Astrocyte (in vitro differentiated cells and primary cell): ENCODE measurements around the gene USP25. TPM values are rescaled to one million over a fixed set of nuclear protein-coding genes. Genes with fewer than 3 reads are reported as not detected.

ENCODE experiments used
- DNase-seq: peaks from one replicate; pipeline ENCODE4 v3.0.0-alpha.2; 2010; ENCODE audit warnings: low read depth
- FAIRE-seq: peaks from 2 replicates; lab custom pipeline; 2011; peaks lifted over from hg19 to GRCh38; lab: Jason Lieb, UNC
- H2AFZ ChIP-seq: 2 replicates; pipeline ENCODE4 v1.6.0; 2012; ENCODE audit warnings: low read depth, low read length, inconsistent platforms
- H3K27ac ChIP-seq: 2 replicates; pipeline ENCODE4 v1.5.1; 2011; ENCODE audit warnings: low read depth, low read length, inconsistent platforms
- H3K27me3 ChIP-seq: 2 replicates; pipeline ENCODE4 v1.6.0; 2011; ENCODE audit warnings: low read length, inconsistent platforms; ENCODE audit not compliant: insufficient read depth
- H3K36me3 ChIP-seq: 2 replicates; pipeline ENCODE4 v1.5.1; 2011; ENCODE audit warnings: low read length, inconsistent platforms; ENCODE audit not compliant: insufficient read depth
- H3K4me1 ChIP-seq: 2 replicates; pipeline ENCODE4 v1.5.1; 2011; ENCODE audit warnings: low read length, inconsistent platforms; ENCODE audit not compliant: insufficient read depth
- H3K4me2 ChIP-seq: 2 replicates; pipeline ENCODE4 v1.6.0; 2012; ENCODE audit warnings: low read length, inconsistent platforms
- H3K4me3 ChIP-seq: 2 replicates; pipeline ENCODE4 v1.5.1; 2011; ENCODE audit warnings: low read depth, mild to moderate bottlenecking, low read length, inconsistent platforms; ENCODE audit not compliant: insufficient read depth
- H3K79me2 ChIP-seq: 2 replicates; pipeline ENCODE4 v1.6.0; 2012; ENCODE audit warnings: mild to moderate bottlenecking, low read length, inconsistent platforms; ENCODE audit not compliant: insufficient read depth
- H3K9ac ChIP-seq: 2 replicates; pipeline ENCODE4 v1.6.0; 2012; ENCODE audit warnings: mild to moderate bottlenecking, low read length, inconsistent platforms
- H3K9me3 ChIP-seq: 2 replicates; pipeline ENCODE4 v1.5.1; 2012; ENCODE audit warnings: low read depth, mild to moderate bottlenecking, low read length, inconsistent platforms; ENCODE audit not compliant: insufficient read depth
- H4K20me1 ChIP-seq: 2 replicates; pipeline ENCODE4 v1.6.0; 2012; ENCODE audit warnings: low read length, inconsistent platforms; ENCODE audit not compliant: insufficient read depth
- H3K27ac Mint-ChIP-seq: one replicate; pipeline ENCODE4 v1.8.0; 2021; ENCODE audit warnings: mild to moderate bottlenecking, mixed read lengths; ENCODE audit not compliant: unreplicated experiment
- H3K27me3 Mint-ChIP-seq: one replicate; pipeline ENCODE4 v1.8.0; 2021; ENCODE audit warnings: low read depth, mixed read lengths; ENCODE audit not compliant: unreplicated experiment
- H3K36me3 Mint-ChIP-seq: one replicate; pipeline ENCODE4 v1.8.0; 2021; ENCODE audit warnings: low read depth, mixed read lengths; ENCODE audit not compliant: unreplicated experiment
- H3K4me1 Mint-ChIP-seq: one replicate; pipeline ENCODE4 v1.8.0; 2021; ENCODE audit warnings: low read depth, mixed read lengths; ENCODE audit not compliant: unreplicated experiment
- H3K4me3 Mint-ChIP-seq: one replicate; pipeline ENCODE4 v1.8.0; 2021; ENCODE audit warnings: mild to moderate bottlenecking, moderate library complexity, mixed read lengths; ENCODE audit not compliant: unreplicated experiment
- H3K9me3 Mint-ChIP-seq: one replicate; pipeline ENCODE4 v1.8.0; 2021; ENCODE audit warnings: mild to moderate bottlenecking, mixed read lengths; ENCODE audit not compliant: unreplicated experiment
- EZH2 ChIP-seq: IDR thresholded peaks from 2 replicates; pipeline ENCODE4 v1.6.1; 2012; ENCODE audit warnings: mild to moderate bottlenecking, low read length, inconsistent platforms; ENCODE audit not compliant: insufficient read depth
- total RNA-seq: library from RNA; stranded (reverse); gene quantifications from 2 replicates; pipeline ENCODE4 v1.2.1, GENCODE V29; 2021
- TF ChIP-seq, protein P1 (sequence below): IDR thresholded peaks from 2 replicates; pipeline ENCODE4 v1.5.1; 2011; ENCODE audit warnings: low read depth, mild to moderate bottlenecking, inconsistent platforms, low read length, moderate library complexity; ENCODE audit not compliant: insufficient read depth

Gene USP25
- total RNA-seq, 1 donor from 2014 or later: 49.5 TPM

DNA sequence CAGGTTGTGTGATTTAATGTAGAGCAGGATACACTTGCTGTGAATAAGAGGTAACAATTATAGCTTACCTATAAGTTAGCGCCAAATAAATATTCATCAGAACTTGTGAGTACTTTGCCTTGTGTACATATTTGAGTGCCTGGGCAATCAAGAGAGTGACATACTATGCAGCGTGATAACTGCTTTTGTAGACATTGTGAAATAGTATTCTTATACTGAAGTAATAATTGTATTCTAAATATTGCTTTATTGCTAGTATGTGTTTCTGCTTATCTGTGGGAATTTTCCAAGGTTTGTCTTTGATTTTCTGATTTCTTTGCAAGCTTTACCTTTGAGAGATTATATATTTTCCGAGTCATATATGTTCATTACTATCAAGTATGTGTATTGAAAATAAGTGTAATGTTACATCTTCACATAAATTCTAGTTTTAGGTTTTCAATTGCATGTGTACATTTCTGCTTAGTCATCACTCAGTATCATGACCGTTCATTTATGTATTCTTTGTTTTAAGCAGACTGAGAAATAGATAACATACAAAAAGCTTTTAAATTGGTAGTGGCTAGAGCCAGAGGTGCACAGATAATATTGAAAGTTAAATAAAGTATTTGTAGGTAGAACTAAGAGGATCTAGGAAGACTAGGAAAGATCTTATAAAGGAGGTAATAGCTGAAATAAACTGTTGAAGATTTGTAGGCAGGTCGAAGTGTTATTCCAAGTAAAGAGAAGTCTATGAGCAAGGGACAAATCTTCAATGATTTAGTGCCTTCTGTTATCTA, 19.5 kb downstream of the USP25 start:
- TF ChIP-seq EZH2: no peak
- TF ChIP-seq, protein P1, sequence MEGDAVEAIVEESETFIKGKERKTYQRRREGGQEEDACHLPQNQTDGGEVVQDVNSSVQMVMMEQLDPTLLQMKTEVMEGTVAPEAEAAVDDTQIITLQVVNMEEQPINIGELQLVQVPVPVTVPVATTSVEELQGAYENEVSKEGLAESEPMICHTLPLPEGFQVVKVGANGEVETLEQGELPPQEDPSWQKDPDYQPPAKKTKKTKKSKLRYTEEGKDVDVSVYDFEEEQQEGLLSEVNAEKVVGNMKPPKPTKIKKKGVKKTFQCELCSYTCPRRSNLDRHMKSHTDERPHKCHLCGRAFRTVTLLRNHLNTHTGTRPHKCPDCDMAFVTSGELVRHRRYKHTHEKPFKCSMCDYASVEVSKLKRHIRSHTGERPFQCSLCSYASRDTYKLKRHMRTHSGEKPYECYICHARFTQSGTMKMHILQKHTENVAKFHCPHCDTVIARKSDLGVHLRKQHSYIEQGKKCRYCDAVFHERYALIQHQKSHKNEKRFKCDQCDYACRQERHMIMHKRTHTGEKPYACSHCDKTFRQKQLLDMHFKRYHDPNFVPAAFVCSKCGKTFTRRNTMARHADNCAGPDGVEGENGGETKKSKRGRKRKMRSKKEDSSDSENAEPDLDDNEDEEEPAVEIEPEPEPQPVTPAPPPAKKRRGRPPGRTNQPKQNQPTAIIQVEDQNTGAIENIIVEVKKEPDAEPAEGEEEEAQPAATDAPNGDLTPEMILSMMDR: no peak
- Histone ChIP-seq H2AFZ (no peak overlapping the region), H3K36me3 (no peaks in the 10 kb centered on the region), H3K27me3 (no peaks in the 10 kb centered on the region), H3K4me3 (no peak overlapping the region), H3K4me2 (no peak overlapping the region), H3K4me1 (peaks cover 3% of the 10 kb centered on the region), H4K20me1 (peaks cover 51% of the 10 kb centered on the region), H3K27ac (no peak overlapping the region), H3K9ac (no peak overlapping the region), H3K9me3 (no peaks in the 10 kb centered on the region), H3K79me2 (peaks cover 94% of the 10 kb centered on the region)
- Mint-ChIP-seq H3K4me1 (peaks cover 29% of the 10 kb centered on the region), H3K36me3 (no peaks in the 10 kb centered on the region), H3K27me3 (no peaks in the 10 kb centered on the region), H3K4me3 (peak overlapping the region; percentile 13), H3K27ac (peak overlapping the region; percentile 37), H3K9me3 (no peaks in the 10 kb centered on the region)
- FAIRE-seq: no peak
- DNase-seq: peak; percentile 5

GRCh38 chr21:15749861-15750159, 20.0 kb downstream of the USP25 start:
- Histone ChIP-seq H4K20me1 (peaks cover 52% of the 10 kb centered on the region), H3K4me2 (no peak overlapping the region), H3K9ac (no peak overlapping the region), H3K27me3 (no peaks in the 10 kb centered on the region), H3K4me1 (peaks cover 6% of the 10 kb centered on the region), H3K36me3 (no peaks in the 10 kb centered on the region), H2AFZ (no peak overlapping the region), H3K4me3 (no peak overlapping the region), H3K79me2 (peaks cover 93% of the 10 kb centered on the region), H3K9me3 (no peaks in the 10 kb centered on the region), H3K27ac (no peak overlapping the region)
- no peaks in the 10 kb centered on the region for H3K36me3 Mint-ChIP-seq
- FAIRE-seq: no peak
- no peak overlapping the region for H3K27ac Mint-ChIP-seq
- no peaks in the 10 kb centered on the region for H3K9me3 Mint-ChIP-seq
- no peak for TF ChIP-seq EZH2
- TF ChIP-seq, protein P1: no peak
- H3K4me1 Mint-ChIP-seq: peaks cover 34% of the 10 kb centered on the region
- peak overlapping the region; percentile 13 for H3K4me3 Mint-ChIP-seq
- H3K27me3 Mint-ChIP-seq: no peaks in the 10 kb centered on the region
- DNase-seq: peak; percentile 42

- Histone ChIP-seq H3K79me2 (peaks cover 93% of the 10 kb centered on the region), H3K4me1 (peaks cover 6% of the 10 kb centered on the region), H3K27me3 (no peaks in the 10 kb centered on the region), H3K27ac (no peak overlapping the region), H2AFZ (no peak overlapping the region), H3K4me2 (no peak overlapping the region), H3K9me3 (no peaks in the 10 kb centered on the region), H3K9ac (no peak overlapping the region), H3K36me3 (no peaks in the 10 kb centered on the region), H3K4me3 (no peak overlapping the region), H4K20me1 (peaks cover 55% of the 10 kb centered on the region)
- Mint-ChIP-seq H3K27me3 (no peaks in the 10 kb centered on the region), H3K4me1 (peaks cover 44% of the 10 kb centered on the region), H3K4me3 (no peak overlapping the region), H3K36me3 (no peaks in the 10 kb centered on the region), H3K27ac (no peak overlapping the region), H3K9me3 (no peaks in the 10 kb centered on the region)
- FAIRE-seq: no peak
- TF ChIP-seq, protein P1: no peak
- no peak for TF ChIP-seq EZH2
- no peak for DNase-seq
Measured at GRCh38 chr21:15751037-15751436, 21.3 kb downstream of the USP25 start.
